ENCODE data around the gene APELA.

Gene APELA

GRCh38 chr4:164871673-164872072 lies 5.3 kb upstream of the APELA start:
- no peak overlapping the region for H3K4me3 ChIP-seq (ENCODE audit: low read depth, low read length)

GRCh38 chr4:164872481-164872880 lies 4.5 kb upstream of the APELA start:
- no peak overlapping the region for H3K4me3 ChIP-seq (ENCODE audit: low read depth, low read length)
- no peak for TF ChIP-seq CTCF (IDR thresholded peaks at IDR 0.05; ENCODE audit: low read depth, low read length)

More at GRCh38 chr4:164871673-164872072, 5.3 kb upstream of the APELA start:
- TF ChIP-seq CTCF (IDR thresholded peaks at IDR 0.05; ENCODE audit: low read depth, low read length), result no peak

GRCh38 chr4:164874789-164875188 lies 2.2 kb upstream of the APELA start:
- H3K4me3 ChIP-seq (ENCODE audit: low read depth, low read length), result no peak overlapping the region
- no peak for TF ChIP-seq CTCF (IDR thresholded peaks at IDR 0.05; ENCODE audit: low read depth, low read length)

- no peak for TF ChIP-seq CTCF (IDR thresholded peaks at IDR 0.05; ENCODE audit: low read depth, low read length)
- H3K4me3 ChIP-seq (ENCODE audit: low read depth, low read length), result no peak overlapping the region
These were observed 3.7 kb downstream of the APELA start for GRCh38 chr4:164880489-164881262.

GRCh38 chr4:164888096-164888715 lies 11.2 kb downstream of the APELA start:
- no peak overlapping the region for H3K4me3 ChIP-seq (ENCODE audit: low read depth, low read length)
- TF ChIP-seq CTCF (IDR thresholded peaks at IDR 0.05; ENCODE audit: low read depth, low read length), result no peak

- no peak for TF ChIP-seq CTCF (IDR thresholded peaks at IDR 0.05; ENCODE audit: low read depth, low read length)
- H3K4me3 ChIP-seq (ENCODE audit: low read depth, low read length), result no peak overlapping the region
These were observed 13.7 kb downstream of the APELA start for GRCh38 chr4:164890691-164891090.

GRCh38 chr4:164892018-164892417 lies 15.0 kb downstream of the APELA start:
- TF ChIP-seq CTCF (IDR thresholded peaks at IDR 0.05; ENCODE audit: low read depth, low read length), result no peak

More at GRCh38 chr4:164892018-164892417, 15.0 kb downstream of the APELA start:
- H3K4me3 ChIP-seq (ENCODE audit: low read depth, low read length), result no peak overlapping the region
